ENCODE results near the gene RBFOX2. TPM values are rescaled to one million over a fixed set of nuclear protein-coding genes. Genes with fewer than 3 reads are reported as not detected.
A peak's percentile ranks its signal among the peaks of the same experiment; 100 is the strongest.

Gene RBFOX2
- total and polyA plus RNA-seq, 2 of the 13 experiments (the other 11 are each of a cell fraction or from before 2014, with no cell fraction given): 37.3 to 40.4 TPM

- Histone ChIP-seq H3K4me2 (ENCODE audit: low read depth, low read length) (no peak overlapping the region), H3K9me3 (ENCODE audit: low read length) (no peaks in the 10 kb centered on the region), H3K4me3 (replicated peaks in 1 of 3; ENCODE audit: insufficient read depth in 1 of 3, low read depth in 2 of 3, low read length in 3 of 3) (no peak overlapping the region), H3K9ac (ENCODE audit: insufficient read depth, low read depth, low read length) (no peak overlapping the region), H3K27ac (ENCODE audit: extremely low read length, insufficient read depth, low read length) (no peak overlapping the region), H3K36me3 (replicated peaks in 1 of 2; ENCODE audit: control insufficient read depth in 1 of 2, insufficient read depth in 2 of 2, low read length in 2 of 2) (peaks cover 0 to 5% of the 10 kb centered on the region in 2 experiments; a peak in 1 of 5 replicates), H3K79me2 (ENCODE audit: insufficient read depth, low read length) (peaks cover 9% of the 10 kb centered on the region), H4K20me1 (ENCODE audit: insufficient read depth, low read length) (no peaks in the 10 kb centered on the region), H2AFZ (ENCODE audit: low read length) (no peak overlapping the region), H3K27me3 (ENCODE audit: control insufficient read depth in 1 of 2, insufficient read depth in 2 of 2, low read length in 2 of 2) (no peaks in the 10 kb centered on the region), H3K4me1 (ENCODE audit: insufficient read depth, low read length) (peaks cover 40% of the 10 kb centered on the region)
- POLR2A ChIA-PET: interaction anchor here (0.8 kb wide), 1 partner anchor 18 kb away, joined by 3 read pairs; no protein-coding TSS in a partner anchor
- WGBS (ENCODE audit: low lambda C conversion rate): 96% methylated on average over 3 of the region's 3 CpGs
- CTCF ChIA-PET (ENCODE audit: low intra/inter-chr PET ratio, low total read pairs): no interaction called here
- ATAC-seq (peak; percentile 38; the same call in 2 of the 3 replicates), DNase-seq (ENCODE audit: low spot score) (no peak), FAIRE-seq (no peak)
- in situ Hi-C loops (cut with HindIII; ENCODE audit: extremely low pct_ligation_motif_present, low pct_unique_long_range_greater_than_20kb) (no loop called here), intact Hi-C loops (cut with micrococcal nuclease; ENCODE audit: unreplicated experiment) (no loop called here)
- 0 out of 2 replicates have a peak, but pooled peaks have one; percentile 2 for TF ChIP-seq ZNF7 (CRISPR knock-in tag; IDR thresholded peaks at IDR 0.05)
- no peak for TF ChIP-seq ZZZ3 (CRISPR knock-in tag; IDR thresholded peaks at IDR 0.05; ENCODE audit: borderline replicate concordance)
- no TSS peak for BruUV-seq (replicated peaks)
These were observed 31.2 kb downstream of the RBFOX2 start for GRCh38 chr22:35997438-35997837.

- no peaks in the 10 kb centered on the region for H3K27me3 ChIP-seq (ENCODE audit: control insufficient read depth in 1 of 2, insufficient read depth in 2 of 2, low read length in 2 of 2)
- H3K27ac ChIP-seq (ENCODE audit: extremely low read length, insufficient read depth, low read length): no peak overlapping the region
- FAIRE-seq (no peak), ATAC-seq (no peak), DNase-seq (ENCODE audit: low spot score) (no peak)
- peaks cover 37% of the 10 kb centered on the region for H3K4me1 ChIP-seq (ENCODE audit: insufficient read depth, low read length)
- H2AFZ ChIP-seq (ENCODE audit: low read length): no peak overlapping the region
- H3K79me2 ChIP-seq (ENCODE audit: insufficient read depth, low read length): peaks cover 9% of the 10 kb centered on the region
- BruUV-seq (replicated peaks): no TSS peak
- intact Hi-C loops (cut with micrococcal nuclease; ENCODE audit: unreplicated experiment): no loop called here
- no peak for TF ChIP-seq WIZ (CRISPR knock-in tag; IDR thresholded peaks at IDR 0.05)
- TF ChIP-seq ZEB1 (IDR thresholded peaks at IDR 0.05; ENCODE audit: insufficient replicate concordance, low read depth): no peak
- TF ChIP-seq GPN1 (CRISPR knock-in tag; IDR thresholded peaks at IDR 0.05; ENCODE audit: borderline replicate concordance): no peak
- TF ChIP-seq SMARCC2 (IDR thresholded peaks at IDR 0.05): no peak
- TF ChIP-seq SALL2 (CRISPR knock-in tag; IDR thresholded peaks at IDR 0.05): no peak
- TF ChIP-seq ZNF367 (CRISPR knock-in tag; IDR thresholded peaks at IDR 0.05; ENCODE audit: borderline replicate concordance): no peak
- no peak for TF ChIP-seq RCOR2 (CRISPR knock-in tag; IDR thresholded peaks at IDR 0.05)
- no peak for TF ChIP-seq HOMEZ (CRISPR knock-in tag; IDR thresholded peaks at IDR 0.05; ENCODE audit: low read depth)
- TF ChIP-seq ARNTL (CRISPR knock-in tag; IDR thresholded peaks at IDR 0.05): no peak
- TF ChIP-seq SIN3B (IDR thresholded peaks at IDR 0.05; ENCODE audit: low read length): no peak
- no peak overlapping the region for H3K9ac ChIP-seq (ENCODE audit: insufficient read depth, low read depth, low read length)
- no peak overlapping the region for H3K4me2 ChIP-seq (ENCODE audit: low read depth, low read length)
- no peaks in the 10 kb centered on the region for H3K9me3 ChIP-seq (ENCODE audit: low read length)
- CTCF ChIA-PET (ENCODE audit: low intra/inter-chr PET ratio, low total read pairs): no interaction called here
- H3K4me3 ChIP-seq (replicated peaks in 1 of 3; ENCODE audit: insufficient read depth in 1 of 3, low read depth in 2 of 3, low read length in 3 of 3): no peak overlapping the region
- in situ Hi-C loops (cut with HindIII; ENCODE audit: extremely low pct_ligation_motif_present, low pct_unique_long_range_greater_than_20kb): no loop called here
- H3K36me3 ChIP-seq (replicated peaks in 1 of 2; ENCODE audit: control insufficient read depth in 1 of 2, insufficient read depth in 2 of 2, low read length in 2 of 2): peaks cover 0 to 5% of the 10 kb centered on the region in 2 experiments; a peak in 1 of 5 replicates
- H4K20me1 ChIP-seq (ENCODE audit: insufficient read depth, low read length): no peaks in the 10 kb centered on the region
- POLR2A ChIA-PET: interaction anchor here (0.8 kb wide), 1 partner anchor 19 kb away, joined by 3 read pairs; no protein-coding TSS in a partner anchor
- WGBS (ENCODE audit: low lambda C conversion rate): 97% methylated on average over 1 of the region's 1 CpG
These were observed 32.0 kb downstream of the RBFOX2 start for GRCh38 chr22:35996596-35996995.
